ENCODE data around the gene PARP16. TPM values are rescaled to one million over a fixed set of nuclear protein-coding genes. Genes with fewer than 3 reads are reported as not detected.

PARP16 gene
- total RNA-seq, 1 donor from 2014 or later, result 3.5 TPM

DNA sequence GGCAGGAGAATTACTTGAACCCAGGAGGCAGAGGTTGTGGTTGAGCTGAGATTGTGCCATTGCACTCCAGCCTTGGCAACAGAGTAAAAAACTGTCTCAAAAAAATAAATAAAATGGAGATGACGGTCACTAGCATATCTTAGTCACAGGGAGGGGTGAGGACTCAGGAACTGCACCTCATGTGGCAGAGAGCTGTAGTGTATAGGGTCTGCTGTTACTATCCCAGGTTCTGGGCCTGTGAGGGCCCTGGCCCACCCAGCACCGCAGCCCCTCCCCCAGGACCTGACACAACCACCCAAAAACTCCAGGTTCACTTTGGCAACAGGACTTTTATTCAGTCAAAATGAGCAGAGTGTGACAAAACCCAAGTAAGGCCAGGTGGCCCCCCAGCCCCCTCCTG, 40.1 kb upstream of the PARP16 start:
- no peak for TF ChIP-seq CTCF (conservative IDR thresholded peaks at IDR 0.05; ENCODE audit: low read depth, low read length)
- H3K4me3 ChIP-seq (ENCODE audit: low read depth, low read length), result no peak overlapping the region
- no peak for DNase-seq (ENCODE audit: low read depth)

DNA sequence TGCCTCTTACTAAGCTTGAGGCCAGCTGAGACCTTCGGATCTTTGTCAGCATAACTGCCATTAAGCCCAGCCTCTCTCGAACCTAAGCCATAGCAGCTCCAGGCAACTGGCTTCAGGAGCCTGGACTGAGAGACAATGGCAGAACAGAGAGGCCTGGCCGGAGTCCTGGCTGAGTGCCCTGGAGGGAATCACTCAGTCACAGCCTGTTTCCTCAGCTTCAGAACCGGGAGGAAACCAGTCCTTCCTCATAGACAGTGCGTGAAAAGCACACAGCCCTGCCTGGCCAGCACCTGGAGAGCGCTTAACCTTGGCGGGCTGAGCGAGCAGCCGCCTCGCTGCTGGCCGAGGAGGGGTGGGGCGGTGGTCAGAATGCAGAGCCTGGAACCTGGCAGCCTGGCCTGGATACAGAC, 39.4 kb upstream of the PARP16 start:
- no peak for DNase-seq (ENCODE audit: low read depth)
- H3K4me3 ChIP-seq (ENCODE audit: low read depth, low read length), result no peak overlapping the region
- TF ChIP-seq CTCF (conservative IDR thresholded peaks at IDR 0.05; ENCODE audit: low read depth, low read length), result no peak

- DNase-seq (ENCODE audit: low read depth), result no peak
- H3K4me3 ChIP-seq (ENCODE audit: low read depth, low read length), result no peak overlapping the region
- no peak for TF ChIP-seq CTCF (conservative IDR thresholded peaks at IDR 0.05; ENCODE audit: low read depth, low read length)
Observed at GRCh38 chr15:65323071-65323511, 36.4 kb upstream of the PARP16 start.

GRCh38 chr15:65318870-65319356, 32.2 kb upstream of the PARP16 start:
- no peak for DNase-seq (ENCODE audit: low read depth)
- no peak overlapping the region for H3K4me3 ChIP-seq (ENCODE audit: low read depth, low read length)
- TF ChIP-seq CTCF (conservative IDR thresholded peaks at IDR 0.05; ENCODE audit: low read depth, low read length), result peak; percentile 82

DNA sequence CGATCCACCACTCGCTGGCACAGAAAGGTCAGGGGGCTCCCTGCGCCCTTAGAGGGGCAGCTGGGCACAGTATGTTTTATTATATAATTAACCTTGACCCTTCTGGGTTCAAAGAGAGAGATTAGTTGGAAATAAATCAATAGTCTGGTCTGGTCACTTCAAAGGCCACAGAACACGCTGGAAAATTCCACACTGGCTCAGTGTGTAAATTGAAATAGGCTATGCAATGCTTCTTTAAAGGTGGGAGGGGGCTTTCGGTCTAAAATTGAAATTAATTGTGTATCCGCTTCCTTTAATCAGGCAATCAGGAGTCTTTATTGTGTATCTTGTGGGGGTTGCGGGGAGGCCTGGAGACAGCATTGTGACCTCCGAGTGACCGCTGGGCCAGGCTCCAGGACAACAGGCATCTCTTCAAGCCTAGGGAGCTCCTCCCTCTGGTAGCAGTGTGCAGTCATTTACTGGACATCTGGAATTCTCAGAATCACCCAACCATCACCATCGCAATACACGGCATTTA, 25.8 kb upstream of the PARP16 start:
- no peak overlapping the region for H3K4me3 ChIP-seq (ENCODE audit: low read depth, low read length)
- no peak for DNase-seq (ENCODE audit: low read depth)
- no peak for TF ChIP-seq CTCF (conservative IDR thresholded peaks at IDR 0.05; ENCODE audit: low read depth, low read length)

GRCh38 chr15:65311760-65312159, 25.1 kb upstream of the PARP16 start:
- H3K4me3 ChIP-seq (ENCODE audit: low read depth, low read length), result no peak overlapping the region
- no peak for TF ChIP-seq CTCF (conservative IDR thresholded peaks at IDR 0.05; ENCODE audit: low read depth, low read length)
- DNase-seq (ENCODE audit: low read depth), result no peak

DNA sequence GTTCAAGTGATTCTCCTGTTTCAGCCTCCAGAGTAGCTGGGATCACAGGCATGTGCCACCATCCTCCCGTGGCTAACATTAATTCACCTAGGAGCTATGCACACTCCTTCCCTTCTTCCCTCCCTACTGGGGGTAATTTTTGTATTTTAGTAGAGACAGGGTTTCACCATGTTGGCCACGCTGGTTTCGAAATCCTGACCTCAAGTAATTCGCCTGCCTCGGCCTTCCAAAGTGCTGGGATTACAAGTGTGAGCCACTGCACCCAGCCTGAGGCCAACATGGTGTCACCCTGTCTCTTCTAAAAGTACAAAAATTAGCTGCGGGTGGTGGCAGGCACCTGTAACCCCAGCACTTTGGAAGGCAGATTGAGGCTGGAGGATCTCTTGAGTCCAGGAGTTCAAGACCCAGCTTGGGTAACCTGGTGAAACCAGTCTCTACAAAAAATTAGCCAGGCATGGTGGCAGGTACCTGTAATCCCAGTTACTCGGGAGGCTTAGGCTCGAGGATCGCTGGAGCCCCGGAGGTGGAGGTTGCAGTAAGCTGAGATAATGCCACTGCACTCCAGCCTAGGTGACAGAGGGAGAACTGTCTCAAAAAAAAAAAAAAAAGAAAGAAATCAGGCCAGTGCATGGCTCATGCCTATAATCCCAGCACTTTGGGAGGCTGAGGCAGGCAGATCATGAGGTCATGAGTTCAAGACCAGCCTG, 23.9 kb upstream of the PARP16 start:
- no peak for TF ChIP-seq CTCF (conservative IDR thresholded peaks at IDR 0.05; ENCODE audit: low read depth, low read length)
- no peak overlapping the region for H3K4me3 ChIP-seq (ENCODE audit: low read depth, low read length)
- no peak for DNase-seq (ENCODE audit: low read depth)

Measured in epithelial cell of proximal tubule (primary cell).